Sigmoid colon (tissue), 4 donors: ENCODE data around the gene SLF2.

Source experiments
- CTCF ChIP-seq, 4 experiments: fragments of 450-650 bp in 3 of 4; fragments of 200-600 bp in 1 of 4; IDR thresholded peaks; one replicate each; pipeline ENCODE4 v1.5.1; 2016 to 2019; ENCODE audit warnings: antibody characterized with exemption in 4 of 4, mild to moderate bottlenecking in 3 of 4, moderate library complexity in 2 of 4
- EP300 ChIP-seq, 4 donors: sonication (generic); formaldehyde crosslinking; IDR thresholded peaks; one replicate each; pipeline ENCODE4 v1.6.1; 2017; ENCODE audit warnings: antibody characterized with exemption in 4 of 4
- POLR2A ChIP-seq, 2 donors: fragments of 450-650 bp; IDR thresholded peaks; one replicate each; pipeline ENCODE4 v1.6.1; 2016; ENCODE audit warnings: antibody characterized with exemption in 2 of 2, mild to moderate bottlenecking in 2 of 2, moderate library complexity in 2 of 2
- POLR2AphosphoS5 ChIP-seq, 4 donors: sonication (generic); formaldehyde crosslinking; IDR thresholded peaks; one replicate each; pipeline ENCODE4 v1.6.1; 2017; ENCODE audit warnings: antibody characterized with exemption in 4 of 4

DNA sequence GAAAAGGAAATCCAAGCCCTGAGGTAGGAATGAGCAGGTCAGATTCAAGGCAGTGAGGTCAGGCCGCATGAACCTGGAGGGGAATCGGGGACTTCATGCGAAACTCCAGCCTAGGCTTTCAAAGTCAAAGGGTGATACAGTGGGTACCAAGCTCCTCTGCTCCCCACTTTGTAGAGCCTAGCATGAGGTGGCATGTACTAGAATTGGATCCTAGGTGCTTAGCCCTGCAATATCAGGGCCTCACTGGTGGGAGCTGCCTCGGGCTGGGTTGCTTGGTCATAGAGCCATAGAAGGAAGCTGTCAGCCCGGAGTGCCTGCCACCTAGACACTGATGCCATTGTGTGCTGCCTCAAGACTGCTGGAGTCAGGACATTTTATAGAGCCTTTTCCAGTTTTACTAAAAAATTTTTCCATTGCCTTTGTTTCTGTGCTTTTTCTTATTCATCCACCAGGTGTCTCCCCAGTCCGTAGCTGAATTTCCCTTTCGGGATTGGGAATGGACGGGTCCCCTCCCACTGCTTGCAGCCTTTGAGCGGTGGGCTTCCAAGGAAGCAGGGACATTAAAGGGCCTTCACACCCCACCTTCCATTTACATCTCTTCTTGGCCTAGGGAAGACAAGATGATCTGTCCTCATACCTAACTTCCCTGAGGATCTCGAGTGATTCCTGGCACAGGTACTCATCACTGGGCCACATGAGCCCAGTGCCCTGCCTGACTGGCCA lies 81.4 kb downstream of the SLF2 start:
- no peak for TF ChIP-seq POLR2A (IDR thresholded peaks at IDR 0.05)
- TF ChIP-seq CTCF (IDR thresholded peaks at IDR 0.05): peak; percentile 62 to 78 (median 70)
- no peak for TF ChIP-seq EP300 (IDR thresholded peaks at IDR 0.05)
- TF ChIP-seq POLR2AphosphoS5 (IDR thresholded peaks at IDR 0.05): no peak
